Stimulated activated CD4-positive, alpha-beta T cell treated with anti-CD3 and anti-CD28 coated beads, Interleukin-15, amount 100 ng/mL, for 1 hour (primary cell): ENCODE results near the gene IGF2BP2.
"Not testable (repeated sequence)": the region's sequence is repeated elsewhere in the genome, so short reads cannot be mapped to it uniquely, and the experiment has no call there.

Source experiments
- DNase-seq, 2 donors: peaks; one replicate each; pipeline ENCODE4 v3.0.0-alpha.2; 2020; ENCODE audit warnings: low read depth in 1 of 2, low spot score in 1 of 2

Gene IGF2BP2

GRCh38 chr3:185807445-185808068, 17.3 kb downstream of the IGF2BP2 start:
- no peak for DNase-seq

DNA sequence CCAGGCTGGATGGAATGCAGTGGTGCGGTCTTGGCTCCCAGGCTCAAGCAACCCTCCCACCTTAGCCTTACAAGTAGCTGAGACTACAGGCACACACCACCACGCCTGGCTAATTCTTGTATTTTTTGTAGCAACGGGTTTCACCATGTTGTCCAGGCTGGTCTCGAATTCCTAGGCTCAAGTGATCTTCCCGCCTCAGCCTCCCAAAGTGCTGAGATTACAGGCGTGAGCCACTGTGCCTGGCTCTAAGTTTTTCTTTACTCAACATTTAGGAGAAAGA, 26.1 kb downstream of the IGF2BP2 start:
- DNase-seq = not testable (repeated sequence)

GRCh38 chr3:185797993-185798830, 26.6 kb downstream of the IGF2BP2 start:
- DNase-seq = no peak

DNA sequence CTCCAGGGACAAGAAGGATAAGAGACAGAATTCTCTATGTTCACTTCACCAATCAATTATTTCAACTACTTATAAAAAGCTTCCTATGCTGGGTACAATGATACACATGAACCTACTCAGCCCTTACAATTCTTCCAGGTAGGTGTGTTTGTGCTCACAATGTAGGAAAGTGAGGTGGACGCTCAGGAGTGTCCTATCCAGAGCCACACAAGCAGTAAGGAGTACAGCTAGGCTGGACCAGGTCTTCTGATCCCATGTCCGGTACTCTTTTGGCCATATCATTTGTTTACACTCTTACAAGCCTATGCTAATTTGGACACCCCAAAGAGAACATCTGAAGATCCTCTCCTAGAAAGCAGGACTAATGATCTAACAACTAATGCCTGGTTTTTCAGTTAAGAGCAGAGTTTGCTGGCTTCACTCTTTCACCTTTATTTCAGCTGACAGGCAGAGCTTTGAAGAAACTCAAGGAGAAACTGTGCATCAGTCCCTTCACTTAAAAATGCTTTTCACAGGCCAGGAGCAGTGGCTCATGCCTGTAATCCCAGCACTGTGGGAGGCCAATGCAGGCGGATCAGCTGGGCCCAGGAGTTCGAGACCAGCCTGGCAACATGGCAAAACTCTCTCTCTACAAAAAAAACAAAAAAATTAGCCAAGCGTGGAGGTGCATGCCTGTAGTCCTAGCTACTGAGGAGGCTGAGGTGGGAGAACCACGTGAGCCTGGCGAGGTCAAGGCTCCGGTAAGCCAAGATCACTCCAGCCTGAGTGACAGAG, 27.5 kb downstream of the IGF2BP2 start:
- DNase-seq = no peak

DNA sequence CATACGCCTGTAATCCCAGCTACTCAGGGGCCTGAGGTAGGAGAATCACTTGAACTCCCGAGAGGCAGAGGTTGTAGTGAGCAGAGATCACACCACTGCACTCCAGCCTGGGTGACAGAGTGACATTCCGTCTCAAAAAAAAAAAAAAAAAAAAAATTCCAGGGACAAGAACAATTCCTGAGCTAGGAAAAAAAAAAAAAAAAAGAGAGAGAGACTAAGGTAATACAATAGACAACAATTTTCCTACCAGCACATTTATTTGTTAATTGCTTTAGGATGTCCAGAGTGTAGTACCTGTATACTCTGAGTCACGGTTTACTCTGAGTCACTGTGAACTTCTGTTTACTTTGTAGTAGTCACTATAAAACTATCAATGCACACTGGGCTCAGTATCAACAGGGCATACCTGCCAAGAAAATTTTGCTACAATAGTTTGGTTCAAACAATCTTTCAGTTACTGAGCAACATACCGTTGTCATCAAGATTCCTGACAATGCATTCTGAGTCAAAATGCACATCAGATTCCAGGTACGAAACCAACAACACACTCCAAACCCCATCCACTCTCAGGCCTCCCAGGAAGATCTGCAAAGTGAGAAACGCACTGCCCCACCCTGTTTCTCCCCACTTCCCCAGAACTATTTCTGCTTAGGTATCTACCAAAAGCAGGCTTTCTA, 28.3 kb downstream of the IGF2BP2 start:
- DNase-seq = no peak

DNA sequence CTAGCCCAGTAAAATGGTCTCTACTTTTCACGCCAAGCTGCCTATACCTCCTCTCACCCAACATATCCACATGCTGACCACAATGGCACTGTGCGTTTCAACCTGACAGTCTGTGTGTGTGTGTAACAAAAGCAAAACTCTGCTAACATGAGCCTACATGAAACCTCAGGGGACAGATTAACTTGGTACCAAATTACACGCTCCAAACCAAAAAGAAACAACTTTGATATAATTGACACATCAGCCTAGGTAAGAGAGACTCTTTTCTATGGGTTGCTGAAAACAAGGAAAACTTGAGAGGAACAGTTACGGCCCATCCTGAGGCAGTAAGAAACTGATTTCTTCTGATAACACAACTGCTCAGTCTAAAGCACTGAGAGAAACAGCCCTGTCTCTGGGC, 31.5 kb downstream of the IGF2BP2 start:
- no peak for DNase-seq

- DNase-seq = no peak
Observed at GRCh38 chr3:185792955-185793354, 31.9 kb downstream of the IGF2BP2 start.

- no peak for DNase-seq
Observed at GRCh38 chr3:185789891-185790830, 34.7 kb downstream of the IGF2BP2 start.

- no peak for DNase-seq
Observed at GRCh38 chr3:185789134-185789533, 35.7 kb downstream of the IGF2BP2 start.

DNA sequence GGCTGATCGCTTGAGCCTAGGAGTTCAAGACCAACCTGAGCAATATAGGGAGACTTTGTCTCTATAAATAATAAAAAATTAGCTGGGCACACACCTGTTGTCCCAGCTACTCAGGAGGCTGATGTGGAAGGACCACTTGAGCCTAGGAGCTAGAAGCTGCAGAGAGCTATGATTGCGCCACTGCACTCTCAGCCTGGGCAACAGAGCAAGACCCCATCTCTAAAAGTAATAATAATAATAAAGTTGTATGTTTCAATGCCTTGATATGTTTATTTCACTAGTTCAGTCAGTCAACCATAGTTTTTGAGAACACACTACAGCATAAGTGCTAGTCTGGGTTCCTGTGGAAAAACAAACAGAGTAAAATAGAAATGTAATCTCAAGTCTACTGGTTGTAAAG, 36.5 kb downstream of the IGF2BP2 start:
- DNase-seq = no peak

DNA sequence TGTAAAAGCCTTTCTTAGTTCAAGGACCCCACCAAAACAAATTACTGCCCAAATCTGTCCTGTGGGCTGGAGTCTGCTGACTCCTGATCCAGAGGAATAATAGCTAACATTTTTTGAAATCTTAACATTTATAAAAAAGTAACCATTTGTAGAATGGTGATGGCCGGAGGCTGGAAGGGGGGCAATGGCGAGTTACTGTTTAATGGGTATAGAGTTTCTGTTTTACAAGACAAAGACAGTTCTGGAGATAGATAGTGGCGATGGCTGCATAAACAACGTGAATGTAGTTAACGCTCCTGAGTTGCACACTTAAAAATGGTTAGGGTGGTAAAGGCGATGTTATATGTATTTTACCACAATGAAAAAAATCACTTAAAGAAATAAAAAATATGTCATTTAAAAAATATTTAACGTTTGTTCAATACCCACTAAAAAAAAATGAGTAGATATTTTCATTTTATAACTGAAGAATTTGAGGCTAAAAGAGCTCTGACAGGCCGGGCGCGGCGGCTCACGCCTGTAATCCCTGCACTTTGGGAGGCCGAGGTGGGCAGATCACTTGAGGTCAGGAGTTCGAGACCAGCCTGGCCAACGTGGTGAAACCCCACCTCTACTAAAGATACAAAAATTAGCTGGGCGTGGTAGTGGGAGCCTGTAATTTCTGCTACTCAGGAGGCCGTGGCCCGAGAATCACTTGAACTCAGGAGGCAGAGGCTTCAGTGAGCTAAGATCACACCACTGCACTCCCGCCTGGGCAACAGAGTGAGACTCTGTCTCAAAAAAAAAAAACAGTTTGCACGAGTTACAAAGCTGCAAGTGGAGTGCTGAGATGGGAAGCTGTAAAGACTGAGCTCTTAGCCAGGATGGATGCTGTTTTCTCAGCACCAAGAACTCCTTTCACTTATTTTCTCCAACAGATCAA, 37.6 kb downstream of the IGF2BP2 start:
- DNase-seq = no peak

GRCh38 chr3:185786258-185786657, 38.6 kb downstream of the IGF2BP2 start:
- DNase-seq = not testable (repeated sequence)

GRCh38 chr3:185784317-185784716, 40.5 kb downstream of the IGF2BP2 start:
- no peak for DNase-seq

- DNase-seq = no peak
Observed at GRCh38 chr3:185781759-185782158, 43.1 kb downstream of the IGF2BP2 start.

DNA sequence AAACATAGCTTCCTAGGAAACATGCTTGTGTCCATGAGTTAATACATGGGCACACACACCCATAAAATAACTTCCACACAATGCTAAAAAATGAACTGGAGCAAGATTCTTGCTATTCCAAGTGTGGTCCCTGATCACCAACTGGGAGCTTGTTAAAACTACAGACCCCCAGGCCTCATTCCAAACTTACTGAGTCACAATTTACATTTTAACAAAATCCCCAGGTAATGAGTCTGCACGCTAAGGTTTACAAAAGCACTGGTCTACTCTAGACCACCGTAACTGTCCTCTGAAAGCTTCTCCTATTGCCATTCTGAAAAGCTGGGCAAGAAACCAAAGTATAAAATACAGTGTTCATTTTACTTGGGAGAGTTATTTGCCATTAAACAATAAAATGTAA, 45.4 kb downstream of the IGF2BP2 start:
- no peak for DNase-seq

GRCh38 chr3:185778821-185779220, 46.0 kb downstream of the IGF2BP2 start:
- no peak for DNase-seq

DNA sequence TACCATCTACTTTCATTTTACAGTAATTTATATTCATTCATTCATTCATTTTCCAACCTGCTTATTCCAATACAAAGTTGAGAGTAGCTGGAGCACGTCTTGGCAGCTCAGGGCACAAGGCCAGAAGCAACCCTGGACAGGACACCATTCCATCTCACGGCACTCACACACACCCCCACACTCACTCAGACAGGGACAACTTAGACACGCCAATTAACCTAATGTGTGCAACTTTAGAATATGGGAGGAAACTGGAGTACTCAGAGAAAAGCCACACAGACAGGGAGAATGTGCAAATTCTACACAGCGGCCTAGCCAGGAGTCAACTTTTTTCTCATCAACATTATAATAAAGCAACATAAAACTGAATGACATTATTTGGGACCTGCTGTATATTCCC, 46.7 kb downstream of the IGF2BP2 start:
- DNase-seq = no peak

GRCh38 chr3:185770109-185770508, 54.7 kb downstream of the IGF2BP2 start:
- DNase-seq = no peak

DNA sequence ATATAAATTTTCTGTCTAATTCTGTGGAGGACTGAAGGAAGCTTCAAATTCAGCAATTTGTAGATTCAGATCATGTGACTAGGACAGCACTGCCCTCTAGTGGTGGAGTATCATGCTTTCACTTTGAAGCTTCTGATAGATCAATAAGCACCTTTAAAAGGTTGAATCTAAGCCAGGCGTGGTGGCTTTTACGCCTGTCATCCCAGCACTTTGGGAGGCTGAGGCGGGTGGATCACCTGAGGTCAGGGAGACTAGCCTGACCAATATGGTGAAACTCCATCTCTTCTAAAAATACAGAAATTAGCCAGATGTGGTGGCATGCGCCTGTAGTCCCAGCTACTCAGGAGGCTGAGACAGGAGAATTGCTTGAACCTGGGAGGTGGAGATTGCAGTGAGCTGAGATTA, 56.3 kb downstream of the IGF2BP2 start:
- not testable (repeated sequence) for DNase-seq
